ENCODE measurements around the gene TTN.

DNA sequence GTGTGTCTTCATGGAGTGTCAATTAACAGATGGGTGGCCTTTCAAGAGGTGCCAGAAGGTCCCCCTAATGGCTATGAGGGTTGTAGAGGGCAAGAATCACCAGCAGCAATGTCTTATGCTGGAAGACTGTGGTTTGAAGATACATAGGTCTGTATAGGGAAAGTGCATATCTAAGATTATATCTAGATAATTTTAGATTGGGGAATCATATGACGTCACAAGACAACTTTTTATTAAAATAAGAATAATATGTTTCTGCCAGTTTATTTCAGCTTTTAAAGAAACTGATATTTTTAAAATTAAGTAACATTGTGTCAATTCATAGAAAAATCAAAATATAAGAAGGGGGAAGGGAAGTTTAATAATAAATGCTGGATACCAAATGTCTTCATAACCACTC is 162.3 kb downstream of the TTN start:
- TF ChIP-seq, protein P1, sequence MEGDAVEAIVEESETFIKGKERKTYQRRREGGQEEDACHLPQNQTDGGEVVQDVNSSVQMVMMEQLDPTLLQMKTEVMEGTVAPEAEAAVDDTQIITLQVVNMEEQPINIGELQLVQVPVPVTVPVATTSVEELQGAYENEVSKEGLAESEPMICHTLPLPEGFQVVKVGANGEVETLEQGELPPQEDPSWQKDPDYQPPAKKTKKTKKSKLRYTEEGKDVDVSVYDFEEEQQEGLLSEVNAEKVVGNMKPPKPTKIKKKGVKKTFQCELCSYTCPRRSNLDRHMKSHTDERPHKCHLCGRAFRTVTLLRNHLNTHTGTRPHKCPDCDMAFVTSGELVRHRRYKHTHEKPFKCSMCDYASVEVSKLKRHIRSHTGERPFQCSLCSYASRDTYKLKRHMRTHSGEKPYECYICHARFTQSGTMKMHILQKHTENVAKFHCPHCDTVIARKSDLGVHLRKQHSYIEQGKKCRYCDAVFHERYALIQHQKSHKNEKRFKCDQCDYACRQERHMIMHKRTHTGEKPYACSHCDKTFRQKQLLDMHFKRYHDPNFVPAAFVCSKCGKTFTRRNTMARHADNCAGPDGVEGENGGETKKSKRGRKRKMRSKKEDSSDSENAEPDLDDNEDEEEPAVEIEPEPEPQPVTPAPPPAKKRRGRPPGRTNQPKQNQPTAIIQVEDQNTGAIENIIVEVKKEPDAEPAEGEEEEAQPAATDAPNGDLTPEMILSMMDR (IDR thresholded peaks at IDR 0.05; ENCODE audit: low read length) = no peak
- TF ChIP-seq EZH2 (optimal IDR thresholded peaks at IDR 0.05; ENCODE audit: low read depth, low read length) = no peak
